ENCODE measurements around the gene ZNF526.

The ZNF526 gene, protein sequence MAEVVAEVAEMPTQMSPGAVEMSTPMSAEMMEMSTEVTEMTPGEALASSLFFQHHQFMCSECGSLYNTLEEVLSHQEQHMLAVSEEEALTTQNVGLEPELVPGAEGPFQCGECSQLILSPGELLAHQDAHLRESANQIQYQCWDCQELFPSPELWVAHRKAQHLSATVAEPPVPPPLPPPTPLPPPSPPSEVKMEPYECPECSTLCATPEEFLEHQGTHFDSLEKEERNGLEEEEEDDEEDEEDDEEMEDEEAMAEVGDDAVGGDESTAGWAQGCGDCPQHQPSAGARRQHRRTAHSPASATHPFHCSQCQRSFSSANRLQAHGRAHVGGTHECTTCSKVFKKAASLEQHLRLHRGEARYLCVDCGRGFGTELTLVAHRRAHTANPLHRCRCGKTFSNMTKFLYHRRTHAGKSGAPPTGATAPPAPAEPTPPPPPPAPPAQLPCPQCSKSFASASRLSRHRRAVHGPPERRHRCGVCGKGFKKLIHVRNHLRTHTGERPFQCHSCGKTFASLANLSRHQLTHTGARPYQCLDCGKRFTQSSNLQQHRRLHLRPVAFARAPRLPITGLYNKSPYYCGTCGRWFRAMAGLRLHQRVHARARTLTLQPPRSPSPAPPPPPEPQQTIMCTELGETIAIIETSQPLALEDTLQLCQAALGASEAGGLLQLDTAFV
- total RNA-seq, result 9.5 to 14.6 (median 12.3) reads per million in 4 donors

DNA sequence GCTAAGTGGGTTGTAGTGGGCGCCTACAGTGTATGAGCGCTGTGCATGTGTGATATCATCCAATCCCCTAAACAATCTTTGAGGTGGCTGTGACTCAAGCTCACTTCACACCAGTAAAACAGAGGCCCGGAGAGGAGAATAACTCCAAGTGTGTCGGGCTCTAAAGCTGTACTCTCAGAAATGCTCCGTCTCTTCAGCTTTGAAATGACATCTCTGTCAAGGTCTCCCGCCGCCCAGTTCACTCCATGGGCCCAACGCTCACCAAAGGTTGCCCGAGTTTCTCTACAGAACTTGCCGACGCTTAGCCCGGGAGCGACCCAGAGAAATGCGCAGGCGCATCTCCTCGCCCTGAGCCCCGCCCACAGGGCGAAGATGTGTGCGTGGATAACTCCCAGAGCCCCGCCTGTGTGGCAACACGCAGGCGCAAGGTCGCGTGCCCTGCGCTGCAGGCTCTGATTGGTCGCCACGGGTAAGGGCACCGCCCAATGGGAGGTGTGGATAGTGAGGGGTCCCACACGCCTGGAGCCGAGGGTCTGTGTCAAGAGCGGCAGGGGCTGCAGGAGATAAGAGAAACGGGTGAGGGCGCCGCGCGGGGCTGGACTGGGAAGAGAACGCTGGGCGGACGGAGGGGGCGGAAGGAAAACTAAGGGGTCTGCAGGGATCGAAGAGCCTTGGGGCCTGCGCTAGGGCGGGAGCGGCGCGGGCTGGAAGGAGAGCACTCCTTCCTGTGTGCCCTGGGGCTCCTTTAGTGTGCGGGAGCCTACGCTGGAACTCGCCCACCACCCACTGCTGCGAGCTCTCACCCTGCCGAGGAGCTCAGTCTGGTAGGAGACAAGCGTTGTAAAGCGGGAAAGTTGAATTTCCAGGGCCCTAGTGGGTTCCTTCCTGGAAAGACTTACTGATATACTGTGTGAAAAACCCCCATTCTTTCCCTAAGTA is at the start of gene ZNF526:
Gene ZNF526, plus strand, starts transcription at position 501 of the 939 bp plus-strand sequence. CDS start 4,092 bp downstream, outside the sequence.
- DNase-seq, result peak; percentile 95 to 99 (median 95)

DNA sequence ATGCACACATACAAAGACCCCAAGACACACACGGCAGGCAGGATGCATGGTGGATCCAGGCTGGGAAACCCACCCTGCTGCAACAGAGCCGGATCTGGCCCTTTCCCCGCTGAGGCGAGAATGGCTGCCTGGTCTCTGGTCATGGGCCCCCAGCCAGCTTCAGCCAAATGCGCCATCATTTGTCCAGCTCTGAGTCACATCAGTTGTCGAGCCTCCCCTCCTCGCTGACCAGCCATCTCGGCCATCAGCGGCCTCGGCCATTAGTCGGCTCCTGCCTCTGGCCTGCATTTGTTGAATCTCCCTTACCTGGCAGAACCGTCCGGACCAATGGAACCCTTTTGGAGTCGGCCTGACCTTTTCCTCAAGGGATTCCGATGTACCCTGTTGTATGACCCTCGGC is 49.4 kb upstream of the ZNF526 start:
- no peak for DNase-seq

DNA sequence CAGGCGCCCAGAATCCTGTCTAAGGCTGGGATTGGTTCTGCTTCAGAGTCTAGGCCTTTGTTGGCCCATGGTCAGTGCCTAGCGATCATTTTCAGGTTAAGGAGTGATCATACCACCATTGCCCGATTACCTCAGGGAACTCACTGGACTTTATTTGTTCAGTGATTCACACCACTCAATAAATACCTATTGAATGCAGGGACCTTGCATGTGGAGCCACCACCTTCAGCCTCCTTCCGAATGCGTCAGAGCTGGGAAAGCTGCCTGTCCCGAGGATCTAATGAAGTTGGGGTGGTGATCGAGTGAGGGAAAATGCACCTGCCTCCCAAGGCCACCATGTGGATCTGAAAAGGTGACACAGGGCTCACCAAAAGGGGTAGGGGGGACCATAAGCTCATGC is 47.9 kb upstream of the ZNF526 start:
- no peak for DNase-seq

DNA sequence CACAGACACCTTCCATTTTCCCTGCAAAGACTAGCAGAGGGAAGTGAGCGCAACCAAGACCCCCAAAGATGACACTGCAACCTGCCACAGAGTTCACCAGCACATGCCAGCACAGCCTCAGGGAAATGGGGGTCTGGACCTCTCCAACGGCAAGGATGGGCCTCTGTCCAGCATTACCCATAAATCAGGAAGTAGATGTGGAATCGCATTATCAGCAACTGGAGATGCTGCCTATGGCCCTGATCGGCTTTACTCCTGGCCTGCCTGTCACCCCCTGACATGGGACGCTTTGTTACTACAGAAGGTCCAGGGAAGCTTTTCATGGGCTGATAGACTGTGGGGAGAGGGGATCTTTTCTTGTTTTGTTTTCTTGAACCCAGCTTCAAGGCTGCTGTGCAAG is 46.4 kb upstream of the ZNF526 start:
- no peak for DNase-seq

DNA sequence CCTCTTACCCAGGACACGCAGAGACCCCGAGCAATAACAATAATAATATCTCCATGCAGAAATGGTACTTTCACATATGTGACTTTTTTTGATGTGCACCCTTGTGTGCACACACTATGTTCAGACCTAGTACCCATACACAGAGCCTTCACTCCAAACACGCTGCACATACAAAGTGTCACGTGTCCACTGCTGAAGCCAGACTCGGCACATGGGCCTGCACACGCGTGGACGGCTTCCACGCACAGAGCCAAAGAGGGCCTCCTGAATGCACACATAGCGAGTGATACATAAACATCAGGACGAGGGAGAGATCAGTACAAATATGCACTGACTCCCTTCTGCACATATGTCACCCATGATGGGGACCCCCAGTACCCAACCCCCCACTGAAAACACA is 45.9 kb upstream of the ZNF526 start:
- no peak for DNase-seq

DNA sequence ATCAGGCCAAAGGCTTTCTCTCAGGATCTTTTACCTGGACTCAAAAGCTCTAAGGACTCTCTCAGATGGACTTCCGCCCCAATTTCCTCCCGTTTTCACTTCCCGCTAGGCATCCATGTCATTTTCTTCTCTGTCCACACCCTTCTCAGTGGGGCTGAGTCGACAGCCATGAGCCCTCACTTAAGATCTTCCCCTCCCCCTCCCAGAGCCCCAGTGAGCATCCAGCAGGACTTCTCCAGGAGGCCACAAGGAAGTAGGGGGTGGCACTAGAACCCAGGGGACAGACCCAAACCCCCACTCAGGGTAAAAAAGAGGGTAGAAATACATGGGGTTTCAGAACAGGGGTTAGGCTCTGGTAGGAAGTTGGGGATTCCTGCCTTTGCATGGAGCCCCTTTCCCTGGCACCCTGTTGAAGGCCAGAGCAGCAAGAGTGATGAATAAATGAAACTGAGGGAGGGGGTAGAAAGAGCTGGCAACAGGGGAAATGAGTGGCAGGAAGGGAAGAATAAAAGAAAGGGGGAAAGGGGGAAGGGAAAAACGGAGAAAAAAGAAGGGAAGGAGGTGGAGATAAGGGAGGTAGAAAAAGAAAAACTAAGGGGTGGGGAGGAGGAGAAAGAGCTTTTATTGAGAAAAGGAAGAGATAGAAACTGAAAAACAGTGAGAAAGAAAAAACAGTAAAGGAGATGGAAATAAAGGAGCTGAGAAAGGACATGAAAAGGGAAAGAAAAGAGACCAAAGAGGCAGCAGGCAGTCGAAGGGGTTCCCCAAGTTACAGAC is 45.0 kb upstream of the ZNF526 start:
- no peak for DNase-seq

DNA sequence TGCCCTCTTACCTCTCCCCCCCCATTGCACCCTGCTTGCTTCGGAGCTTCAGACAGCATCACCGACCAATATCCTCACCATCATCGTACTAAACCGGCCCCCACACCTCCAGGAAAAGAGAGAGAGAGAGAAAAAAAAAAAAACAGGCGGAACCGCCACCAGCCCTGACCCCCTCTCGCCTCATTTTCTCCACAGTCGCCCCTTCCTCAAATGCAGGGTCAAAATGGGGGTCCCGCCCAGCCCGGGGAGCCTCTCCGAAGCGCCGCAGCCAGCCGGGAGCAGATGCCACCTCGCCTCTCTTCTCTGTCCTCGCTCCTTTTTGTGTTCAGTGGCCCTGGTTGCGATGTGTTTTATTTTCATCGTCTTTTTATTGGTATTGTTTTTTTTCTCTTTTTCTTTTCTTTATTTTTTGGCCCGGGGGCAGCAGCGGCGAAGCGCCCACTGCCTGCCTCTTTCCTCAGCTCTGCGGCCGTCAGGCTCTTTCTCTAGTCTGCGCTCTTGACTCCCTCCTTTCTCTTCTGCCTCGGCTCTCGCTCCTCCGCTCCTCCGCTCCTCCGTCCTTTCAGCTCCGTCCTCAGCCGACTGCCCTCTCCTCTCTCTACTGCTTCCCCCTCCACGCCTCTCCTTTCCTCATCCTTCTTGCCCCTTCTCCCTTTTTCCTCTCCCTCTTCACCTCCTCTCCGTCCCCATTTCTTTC is 44.0 kb upstream of the ZNF526 start:
- no peak for DNase-seq

DNA sequence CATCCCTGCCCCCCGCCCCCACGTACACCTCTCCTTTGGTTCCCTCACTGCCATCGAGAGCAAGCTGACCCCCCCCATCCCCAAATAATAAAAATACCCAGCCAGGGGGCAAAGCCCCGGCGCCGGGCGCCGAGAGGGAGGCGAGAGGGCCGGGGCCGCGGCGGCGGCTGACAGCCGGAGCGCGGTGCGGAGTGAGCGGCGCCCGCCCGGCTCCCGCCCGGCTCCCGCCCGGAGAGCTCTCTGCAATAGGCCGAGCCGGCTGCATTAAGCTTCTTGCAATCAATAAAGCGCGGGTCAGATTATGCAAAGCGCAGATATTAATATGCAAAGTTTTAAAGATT is 43.5 kb upstream of the ZNF526 start:
- DNase-seq, result peak in 1 of 5 donors; percentile 17

DNA sequence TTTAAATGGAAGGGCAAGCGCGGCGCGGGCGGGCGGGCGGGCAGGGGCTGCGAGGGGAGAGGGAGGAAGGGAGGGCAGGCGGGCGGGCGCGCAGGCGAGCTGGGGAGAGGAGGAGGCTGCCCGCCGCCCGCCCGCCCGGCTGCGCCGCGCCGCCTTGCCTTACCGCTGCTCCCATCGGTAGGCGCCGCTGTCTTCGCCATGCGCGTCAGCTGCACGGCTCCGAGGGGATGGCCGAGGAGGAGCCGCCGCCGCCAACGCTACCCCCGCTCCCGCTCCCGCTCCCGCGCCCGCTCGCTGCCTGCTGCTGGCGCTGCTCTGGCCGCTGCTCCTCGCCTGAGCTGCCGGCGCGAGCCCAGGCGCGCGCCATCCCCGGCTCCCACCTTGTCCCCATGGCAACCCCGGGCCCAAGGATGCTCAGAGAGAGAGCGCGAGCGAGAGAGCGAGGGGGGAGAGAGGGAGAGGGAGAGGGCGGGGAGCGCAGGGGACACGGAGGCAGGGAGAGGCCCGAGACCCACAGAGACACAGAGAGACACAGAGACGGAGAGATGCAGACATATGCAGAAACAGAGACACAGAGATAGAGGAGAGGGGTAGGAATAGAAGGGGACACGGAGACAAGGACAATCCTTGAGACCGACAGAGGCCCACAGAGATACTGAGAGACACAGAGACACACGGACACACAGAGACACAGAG is 43.0 kb upstream of the ZNF526 start:
- DNase-seq, result peak; percentile 56 to 75 (median 67)

DNA sequence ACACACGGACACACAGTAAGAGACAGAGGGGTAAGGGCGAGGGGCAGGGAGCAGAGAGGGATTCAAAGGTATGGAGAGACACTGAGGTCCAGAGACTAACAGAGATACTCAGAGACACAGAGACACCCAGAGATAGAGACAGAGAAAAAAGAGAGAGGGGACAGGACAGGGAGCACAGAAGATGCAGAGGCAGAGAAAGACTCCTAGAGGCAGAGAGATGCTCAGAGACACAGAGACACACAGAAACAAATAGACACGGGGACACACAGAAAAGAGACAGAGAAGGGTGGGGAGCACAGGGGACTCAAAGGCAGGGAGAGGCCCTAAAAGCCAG is 42.5 kb upstream of the ZNF526 start:
- no peak for DNase-seq

DNA sequence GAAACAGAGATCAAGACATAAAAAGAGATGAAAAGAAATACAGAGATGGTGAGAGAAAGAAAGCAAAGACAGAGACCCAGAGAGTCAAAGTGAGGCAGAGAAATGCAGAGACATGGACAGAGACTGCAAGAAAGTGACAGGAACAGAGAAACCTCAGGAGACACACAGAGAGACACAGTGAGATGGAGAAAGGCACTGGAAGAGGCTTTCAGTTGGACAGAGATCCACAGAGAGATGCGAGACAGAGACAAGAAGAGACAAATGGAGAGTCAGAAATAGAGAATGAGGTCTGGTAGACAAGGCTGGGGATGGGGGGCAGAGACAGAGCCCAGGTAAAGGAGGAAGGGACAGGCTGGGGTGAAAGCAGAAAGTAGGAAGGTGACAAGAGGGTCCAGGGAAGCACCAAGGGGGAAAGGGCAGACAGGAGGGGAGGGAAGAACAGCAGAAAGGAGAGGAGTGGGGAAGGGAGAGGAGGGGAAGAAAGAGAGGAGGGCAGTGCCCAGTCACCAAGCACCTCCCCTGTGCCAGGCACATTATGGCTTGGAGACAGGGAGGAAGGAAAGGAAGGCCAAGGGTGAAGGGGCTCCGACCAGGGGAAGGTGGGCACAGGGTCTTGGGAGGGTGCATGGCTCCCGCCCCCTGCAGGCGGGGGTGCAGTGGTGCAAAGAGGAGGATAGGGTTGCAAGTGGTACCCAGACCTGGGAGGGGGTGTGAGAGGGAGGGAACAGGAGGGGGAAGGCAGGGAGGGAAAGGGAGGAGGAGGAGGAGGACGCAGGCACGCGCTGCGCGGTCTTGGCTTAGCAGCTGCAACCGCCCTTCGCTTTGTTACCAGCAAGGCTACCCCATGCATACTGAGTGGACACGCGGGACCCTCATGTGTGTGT is 41.1 kb upstream of the ZNF526 start:
- no peak for DNase-seq

DNA sequence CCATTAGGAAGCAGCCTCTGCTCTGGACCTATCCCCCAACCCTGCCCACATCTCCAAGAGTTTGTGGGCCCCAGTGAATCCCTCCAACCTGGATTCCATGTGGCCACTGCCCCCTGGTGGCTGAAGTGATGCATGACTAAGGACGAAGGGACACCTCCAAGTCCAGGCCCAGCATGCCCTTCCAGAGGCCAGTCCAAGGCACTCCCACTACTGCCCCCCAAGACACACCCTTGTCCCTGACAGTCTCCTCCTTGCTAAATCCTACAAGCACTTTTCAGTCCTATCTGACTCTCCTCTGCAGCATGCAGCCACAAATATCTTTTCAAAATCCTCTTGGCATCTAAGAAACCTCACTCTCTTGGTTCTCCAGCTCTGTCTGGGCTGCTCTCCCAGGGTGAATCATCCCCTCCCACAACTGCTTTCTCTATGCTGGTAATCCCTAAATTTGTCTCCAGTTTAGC is 35.7 kb upstream of the ZNF526 start:
- peak; percentile 39 to 68 (median 50) for DNase-seq

DNA sequence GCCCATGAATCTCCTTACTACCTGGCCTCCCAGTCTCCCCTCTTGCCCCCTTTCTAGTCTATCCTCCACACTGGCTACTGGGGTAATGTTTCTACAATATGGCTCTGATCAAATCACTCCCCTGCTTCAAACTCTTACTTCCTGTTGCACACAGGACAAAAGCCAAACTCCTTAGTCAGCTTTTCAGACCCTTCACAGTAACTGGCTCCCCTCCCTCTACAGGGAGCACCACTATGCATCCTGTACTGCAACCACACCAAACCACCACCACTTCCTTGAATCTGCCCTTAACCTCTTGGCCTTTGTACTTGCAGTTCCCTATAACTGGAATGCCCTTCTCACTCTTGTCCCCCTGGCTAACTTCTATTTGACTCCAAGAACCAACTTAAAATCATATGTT is 34.8 kb upstream of the ZNF526 start:
- DNase-seq, result peak in 1 of 5 donors; percentile 84

DNA sequence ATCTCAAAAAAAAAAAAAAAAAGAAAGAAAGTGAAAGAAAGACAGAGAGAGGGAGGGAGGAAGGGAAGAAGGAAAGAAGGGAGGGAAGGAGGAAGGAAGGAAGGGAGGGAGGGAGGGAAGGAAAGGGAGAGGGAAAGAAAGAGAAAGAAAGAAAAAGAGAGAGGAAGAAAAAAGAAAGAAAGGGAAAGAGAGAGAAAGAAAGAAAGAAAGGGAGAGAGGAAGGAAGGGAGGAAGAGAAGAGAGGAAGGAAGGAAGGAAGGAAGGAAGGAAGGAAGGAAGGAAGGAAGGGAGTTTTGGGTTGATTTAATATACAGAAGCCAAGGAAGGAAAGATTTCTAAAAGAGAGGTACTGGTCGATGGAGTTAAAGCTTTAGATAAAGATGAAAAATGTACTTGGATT is 31.4 kb upstream of the ZNF526 start:
- DNase-seq, result no peak

DNA sequence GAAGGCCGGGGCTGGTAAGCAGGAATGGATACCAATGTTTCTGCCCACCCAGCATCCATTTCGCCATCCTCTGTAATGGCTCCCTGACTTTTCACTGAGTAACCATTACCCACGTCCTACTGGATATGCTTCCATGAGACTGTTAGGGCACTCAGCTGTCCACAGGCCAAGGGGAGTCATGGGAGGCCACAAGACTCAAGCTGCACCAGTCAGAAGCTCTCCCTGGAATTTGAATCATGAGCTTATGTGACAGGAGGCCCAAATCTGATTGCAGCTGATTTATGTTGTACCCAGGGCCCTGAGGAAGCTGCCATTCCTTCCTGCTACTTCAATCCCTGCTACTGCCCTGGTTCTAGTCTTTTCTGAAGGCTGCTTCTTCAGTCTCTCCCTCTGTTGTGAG is 31.0 kb upstream of the ZNF526 start:
- no peak for DNase-seq

DNA sequence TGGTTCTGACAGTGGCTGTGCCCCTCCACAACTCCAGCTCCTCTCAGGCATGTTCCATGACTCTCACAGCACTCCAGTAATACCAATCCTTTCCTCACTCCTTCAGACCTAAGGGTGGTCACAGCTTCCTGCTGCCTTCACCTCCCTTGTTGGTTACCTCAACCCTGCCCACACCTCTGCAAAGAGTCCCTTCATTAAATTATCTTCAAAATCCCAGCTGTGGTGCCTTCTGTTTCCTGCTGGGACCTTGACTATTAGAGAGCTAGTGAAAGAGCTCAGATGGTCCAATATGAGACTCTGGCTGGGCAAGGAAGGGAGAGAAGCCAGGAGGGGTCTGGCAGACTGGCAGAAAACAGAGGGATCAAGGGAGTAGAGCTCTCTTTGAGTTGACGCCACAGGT is 28.8 kb upstream of the ZNF526 start:
- no peak for DNase-seq

DNA sequence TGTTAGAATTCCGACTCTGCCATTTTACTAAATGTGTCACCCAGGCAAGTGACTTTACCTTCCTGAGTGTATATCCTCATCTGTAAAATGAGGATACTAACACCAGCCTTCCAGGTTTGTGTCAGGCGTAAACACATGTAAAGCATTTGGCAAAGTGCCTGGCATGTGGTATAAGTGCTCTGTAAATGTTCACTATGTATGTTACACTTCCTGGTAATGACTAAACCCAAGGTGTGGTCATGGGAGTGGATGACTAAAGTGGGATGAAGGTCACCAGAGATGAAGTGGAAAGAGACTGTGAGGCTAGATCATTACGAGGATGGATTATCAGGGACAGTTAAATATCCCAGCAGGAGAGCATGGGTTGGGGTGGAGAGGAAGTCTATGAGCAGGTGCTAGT is 28.3 kb upstream of the ZNF526 start:
- DNase-seq, result peak in 1 of 5 donors; percentile 33

DNA sequence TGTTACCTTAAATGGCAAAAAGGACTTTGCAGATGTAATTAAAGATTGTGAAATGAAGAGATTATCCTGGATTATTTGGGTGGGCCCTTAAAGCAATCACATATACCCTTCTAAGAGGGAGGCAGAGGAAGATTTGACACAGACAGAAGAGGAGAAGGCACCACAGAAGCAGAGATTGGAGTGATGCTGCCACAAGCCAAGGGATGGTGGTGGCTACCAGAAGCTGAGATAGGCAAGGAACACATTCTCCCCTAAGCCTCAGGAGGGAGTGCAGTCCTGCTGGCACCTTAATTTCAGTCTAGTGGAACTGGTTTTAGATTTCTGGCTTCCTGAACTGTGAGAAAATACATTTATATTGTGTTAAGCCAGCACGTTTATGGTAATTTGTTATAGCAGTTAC is 26.8 kb upstream of the ZNF526 start:
- no peak for DNase-seq

DNA sequence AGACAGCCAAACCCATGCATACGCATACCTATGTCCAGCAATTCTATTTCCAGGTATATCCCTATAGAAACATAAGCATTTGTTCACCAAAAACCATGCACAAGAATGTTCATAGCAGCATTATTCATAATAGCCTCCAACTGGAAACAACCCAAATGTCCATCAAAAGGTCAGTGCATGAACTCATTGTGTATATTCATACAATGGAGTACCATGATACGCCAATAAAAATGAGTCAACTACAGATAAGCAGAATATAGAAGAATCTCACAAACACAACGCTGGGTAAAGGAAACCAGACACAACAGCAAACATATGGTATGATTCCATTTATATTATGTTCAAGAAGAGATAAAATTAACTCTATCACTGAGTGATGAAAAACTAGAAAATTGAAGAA is 26.4 kb upstream of the ZNF526 start:
- no peak for DNase-seq
